ENCODE results near the gene UBAC1.

Gene UBAC1

GRCh38 chr9:135891027-135891631 lies 70.0 kb downstream of the UBAC1 start:
- Histone ChIP-seq H3K36me3 (ENCODE audit: control insufficient read depth in 2 of 2, insufficient read depth in 2 of 2, low read length in 2 of 2) (no peaks in the 10 kb centered on the region), H3K27ac (ENCODE audit: low read depth in 2 of 2, low read length in 2 of 2) (no peak overlapping the region), H3K27me3 (ENCODE audit: control insufficient read depth in 2 of 2, insufficient read depth in 2 of 2, low read length in 2 of 2) (no peaks in the 10 kb centered on the region), H3K9me3 (ENCODE audit: control insufficient read depth in 2 of 2, low read length in 2 of 2) (no peaks in the 10 kb centered on the region), H3K9ac (ENCODE audit: low read depth in 1 of 2, low read length in 2 of 2) (no peak overlapping the region), H3K4me1 (ENCODE audit: control insufficient read depth in 2 of 2, insufficient read depth in 2 of 2, low read length in 2 of 2) (peaks cover 0 to 14% of the 10 kb centered on the region in 2 donors), H3K4me3 (ENCODE audit: low read length in 2 of 2) (no peak overlapping the region)

- H3K27ac ChIP-seq (ENCODE audit: low read depth in 2 of 2, low read length in 2 of 2) = no peak overlapping the region
- H3K9me3 ChIP-seq (ENCODE audit: control insufficient read depth in 2 of 2, low read length in 2 of 2) = no peaks in the 10 kb centered on the region
- no peaks in the 10 kb centered on the region for H3K27me3 ChIP-seq (ENCODE audit: control insufficient read depth in 2 of 2, insufficient read depth in 2 of 2, low read length in 2 of 2)
- no peak overlapping the region for H3K4me3 ChIP-seq (ENCODE audit: low read length in 2 of 2)
- peaks cover 0 to 14% of the 10 kb centered on the region in 2 donors for H3K4me1 ChIP-seq (ENCODE audit: control insufficient read depth in 2 of 2, insufficient read depth in 2 of 2, low read length in 2 of 2)
- no peak overlapping the region for H3K9ac ChIP-seq (ENCODE audit: low read depth in 1 of 2, low read length in 2 of 2)
- no peaks in the 10 kb centered on the region for H3K36me3 ChIP-seq (ENCODE audit: control insufficient read depth in 2 of 2, insufficient read depth in 2 of 2, low read length in 2 of 2)
Measured at GRCh38 chr9:135890190-135891026, 70.8 kb downstream of the UBAC1 start.

- Histone ChIP-seq H3K36me3 (ENCODE audit: control insufficient read depth in 2 of 2, insufficient read depth in 2 of 2, low read length in 2 of 2) (no peaks in the 10 kb centered on the region), H3K27ac (ENCODE audit: low read depth in 2 of 2, low read length in 2 of 2) (no peak overlapping the region), H3K4me3 (ENCODE audit: low read length in 2 of 2) (no peak overlapping the region), H3K4me1 (ENCODE audit: control insufficient read depth in 2 of 2, insufficient read depth in 2 of 2, low read length in 2 of 2) (peaks cover 0 to 14% of the 10 kb centered on the region in 2 donors), H3K9me3 (ENCODE audit: control insufficient read depth in 2 of 2, low read length in 2 of 2) (no peaks in the 10 kb centered on the region), H3K9ac (ENCODE audit: low read depth in 1 of 2, low read length in 2 of 2) (no peak overlapping the region), H3K27me3 (ENCODE audit: control insufficient read depth in 2 of 2, insufficient read depth in 2 of 2, low read length in 2 of 2) (no peaks in the 10 kb centered on the region)
Measured at GRCh38 chr9:135889564-135890189, 71.5 kb downstream of the UBAC1 start.

GRCh38 chr9:135888766-135889394 lies 72.3 kb downstream of the UBAC1 start:
- Histone ChIP-seq H3K4me1 (ENCODE audit: control insufficient read depth in 2 of 2, insufficient read depth in 2 of 2, low read length in 2 of 2) (peaks cover 0 to 14% of the 10 kb centered on the region in 2 donors), H3K36me3 (ENCODE audit: control insufficient read depth in 2 of 2, insufficient read depth in 2 of 2, low read length in 2 of 2) (no peaks in the 10 kb centered on the region), H3K27ac (ENCODE audit: low read depth in 2 of 2, low read length in 2 of 2) (no peak overlapping the region), H3K9ac (ENCODE audit: low read depth in 1 of 2, low read length in 2 of 2) (no peak overlapping the region), H3K9me3 (ENCODE audit: control insufficient read depth in 2 of 2, low read length in 2 of 2) (no peaks in the 10 kb centered on the region), H3K27me3 (ENCODE audit: control insufficient read depth in 2 of 2, insufficient read depth in 2 of 2, low read length in 2 of 2) (no peaks in the 10 kb centered on the region), H3K4me3 (ENCODE audit: low read length in 2 of 2) (no peak overlapping the region)

GRCh38 chr9:135888126-135888765 lies 72.9 kb downstream of the UBAC1 start:
- no peak overlapping the region for H3K4me3 ChIP-seq (ENCODE audit: low read length in 2 of 2)
- H3K27ac ChIP-seq (ENCODE audit: low read depth in 2 of 2, low read length in 2 of 2) = no peak overlapping the region
- peaks cover 0 to 14% of the 10 kb centered on the region in 2 donors for H3K4me1 ChIP-seq (ENCODE audit: control insufficient read depth in 2 of 2, insufficient read depth in 2 of 2, low read length in 2 of 2)
- H3K27me3 ChIP-seq (ENCODE audit: control insufficient read depth in 2 of 2, insufficient read depth in 2 of 2, low read length in 2 of 2) = no peaks in the 10 kb centered on the region
- no peaks in the 10 kb centered on the region for H3K9me3 ChIP-seq (ENCODE audit: control insufficient read depth in 2 of 2, low read length in 2 of 2)
- no peaks in the 10 kb centered on the region for H3K36me3 ChIP-seq (ENCODE audit: control insufficient read depth in 2 of 2, insufficient read depth in 2 of 2, low read length in 2 of 2)
- H3K9ac ChIP-seq (ENCODE audit: low read depth in 1 of 2, low read length in 2 of 2) = no peak overlapping the region

- Histone ChIP-seq H3K27ac (ENCODE audit: low read depth in 2 of 2, low read length in 2 of 2) (no peak overlapping the region), H3K4me3 (ENCODE audit: low read length in 2 of 2) (no peak overlapping the region), H3K36me3 (ENCODE audit: control insufficient read depth in 2 of 2, insufficient read depth in 2 of 2, low read length in 2 of 2) (no peaks in the 10 kb centered on the region), H3K9me3 (ENCODE audit: control insufficient read depth in 2 of 2, low read length in 2 of 2) (no peaks in the 10 kb centered on the region), H3K9ac (ENCODE audit: low read depth in 1 of 2, low read length in 2 of 2) (no peak overlapping the region), H3K4me1 (ENCODE audit: control insufficient read depth in 2 of 2, insufficient read depth in 2 of 2, low read length in 2 of 2) (peaks cover 0 to 14% of the 10 kb centered on the region in 2 donors), H3K27me3 (ENCODE audit: control insufficient read depth in 2 of 2, insufficient read depth in 2 of 2, low read length in 2 of 2) (no peaks in the 10 kb centered on the region)
Measured at GRCh38 chr9:135887585-135888050, 73.6 kb downstream of the UBAC1 start.

- Histone ChIP-seq H3K9ac (ENCODE audit: low read depth in 1 of 2, low read length in 2 of 2) (no peak overlapping the region), H3K4me1 (ENCODE audit: control insufficient read depth in 2 of 2, insufficient read depth in 2 of 2, low read length in 2 of 2) (peaks cover 0 to 14% of the 10 kb centered on the region in 2 donors), H3K4me3 (ENCODE audit: low read length in 2 of 2) (no peak overlapping the region), H3K9me3 (ENCODE audit: control insufficient read depth in 2 of 2, low read length in 2 of 2) (no peaks in the 10 kb centered on the region), H3K27me3 (ENCODE audit: control insufficient read depth in 2 of 2, insufficient read depth in 2 of 2, low read length in 2 of 2) (no peaks in the 10 kb centered on the region), H3K27ac (ENCODE audit: low read depth in 2 of 2, low read length in 2 of 2) (no peak overlapping the region), H3K36me3 (ENCODE audit: control insufficient read depth in 2 of 2, insufficient read depth in 2 of 2, low read length in 2 of 2) (peaks cover 0 to 2% of the 10 kb centered on the region in 2 donors)
Measured at GRCh38 chr9:135887021-135887507, 74.1 kb downstream of the UBAC1 start.

GRCh38 chr9:135886147-135886981 lies 74.8 kb downstream of the UBAC1 start:
- Histone ChIP-seq H3K27me3 (ENCODE audit: control insufficient read depth in 2 of 2, insufficient read depth in 2 of 2, low read length in 2 of 2) (no peaks in the 10 kb centered on the region), H3K9me3 (ENCODE audit: control insufficient read depth in 2 of 2, low read length in 2 of 2) (no peaks in the 10 kb centered on the region), H3K4me3 (ENCODE audit: low read length in 2 of 2) (no peak overlapping the region), H3K27ac (ENCODE audit: low read depth in 2 of 2, low read length in 2 of 2) (no peak overlapping the region), H3K36me3 (ENCODE audit: control insufficient read depth in 2 of 2, insufficient read depth in 2 of 2, low read length in 2 of 2) (peaks cover 0 to 7% of the 10 kb centered on the region in 2 donors), H3K9ac (ENCODE audit: low read depth in 1 of 2, low read length in 2 of 2) (no peak overlapping the region), H3K4me1 (ENCODE audit: control insufficient read depth in 2 of 2, insufficient read depth in 2 of 2, low read length in 2 of 2) (peaks cover 0 to 14% of the 10 kb centered on the region in 2 donors)

Measured in mucosa of rectum (tissue), 2 donors.